BE2C (cell line): Measurements from ENCODE around the gene MAN2B2.

ENCODE experiments used
- DNase-seq: peaks from one replicate; pipeline ENCODE4 v3.0.0-alpha.2; 2020
- H3K27me3 ChIP-seq: fragments of 250-450 bp; sonication (Bioruptor Pico); 2 replicates; pipeline ENCODE4 v1.5.1; 2020; ENCODE audit warnings: mild to moderate bottlenecking
- H3K36me3 ChIP-seq: fragments of 250-450 bp; sonication (Bioruptor Pico); 2 replicates; pipeline ENCODE4 v1.5.1; 2020; ENCODE audit warnings: mild to moderate bottlenecking
- H3K4me1 ChIP-seq: fragments of 250-450 bp; sonication (Bioruptor Pico); 2 replicates; pipeline ENCODE4 v1.5.1; 2020
- H3K4me3 ChIP-seq: 2 replicates; pipeline ENCODE4 v1.5.1; 2011; ENCODE audit warnings: low read depth, low read length
- H3K9me3 ChIP-seq: fragments of 250-450 bp; sonication (Bioruptor Pico); 2 replicates; pipeline ENCODE4 v1.5.1; 2020
- TF ChIP-seq, protein P1 (sequence below): IDR thresholded peaks from 2 replicates; pipeline ENCODE4 v1.5.1; 2012; ENCODE audit warnings: mild to moderate bottlenecking, low read depth, low read length

The MAN2B2 gene

GRCh38 chr4:6610856-6611430 is 36.0 kb downstream of the MAN2B2 start:
- DNase-seq, result no peak
- TF ChIP-seq, protein P1, sequence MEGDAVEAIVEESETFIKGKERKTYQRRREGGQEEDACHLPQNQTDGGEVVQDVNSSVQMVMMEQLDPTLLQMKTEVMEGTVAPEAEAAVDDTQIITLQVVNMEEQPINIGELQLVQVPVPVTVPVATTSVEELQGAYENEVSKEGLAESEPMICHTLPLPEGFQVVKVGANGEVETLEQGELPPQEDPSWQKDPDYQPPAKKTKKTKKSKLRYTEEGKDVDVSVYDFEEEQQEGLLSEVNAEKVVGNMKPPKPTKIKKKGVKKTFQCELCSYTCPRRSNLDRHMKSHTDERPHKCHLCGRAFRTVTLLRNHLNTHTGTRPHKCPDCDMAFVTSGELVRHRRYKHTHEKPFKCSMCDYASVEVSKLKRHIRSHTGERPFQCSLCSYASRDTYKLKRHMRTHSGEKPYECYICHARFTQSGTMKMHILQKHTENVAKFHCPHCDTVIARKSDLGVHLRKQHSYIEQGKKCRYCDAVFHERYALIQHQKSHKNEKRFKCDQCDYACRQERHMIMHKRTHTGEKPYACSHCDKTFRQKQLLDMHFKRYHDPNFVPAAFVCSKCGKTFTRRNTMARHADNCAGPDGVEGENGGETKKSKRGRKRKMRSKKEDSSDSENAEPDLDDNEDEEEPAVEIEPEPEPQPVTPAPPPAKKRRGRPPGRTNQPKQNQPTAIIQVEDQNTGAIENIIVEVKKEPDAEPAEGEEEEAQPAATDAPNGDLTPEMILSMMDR, result no peak
- Histone ChIP-seq H3K4me1 (no peaks in the 10 kb centered on the region), H3K27me3 (no peaks in the 10 kb centered on the region), H3K4me3 (no peak overlapping the region), H3K9me3 (no peaks in the 10 kb centered on the region; the same call in 1 of the 2 replicates), H3K36me3 (no peaks in the 10 kb centered on the region)

GRCh38 chr4:6612961-6613675 is 38.1 kb downstream of the MAN2B2 start:
- H3K9me3 ChIP-seq, result no peaks in the 10 kb centered on the region; the same call in 1 of the 2 replicates
- DNase-seq, result no peak
- H3K4me1 ChIP-seq, result no peaks in the 10 kb centered on the region
- no peaks in the 10 kb centered on the region for H3K27me3 ChIP-seq
- TF ChIP-seq, protein P1, result no peak
- H3K4me3 ChIP-seq, result no peak overlapping the region
- H3K36me3 ChIP-seq, result no peaks in the 10 kb centered on the region

DNA sequence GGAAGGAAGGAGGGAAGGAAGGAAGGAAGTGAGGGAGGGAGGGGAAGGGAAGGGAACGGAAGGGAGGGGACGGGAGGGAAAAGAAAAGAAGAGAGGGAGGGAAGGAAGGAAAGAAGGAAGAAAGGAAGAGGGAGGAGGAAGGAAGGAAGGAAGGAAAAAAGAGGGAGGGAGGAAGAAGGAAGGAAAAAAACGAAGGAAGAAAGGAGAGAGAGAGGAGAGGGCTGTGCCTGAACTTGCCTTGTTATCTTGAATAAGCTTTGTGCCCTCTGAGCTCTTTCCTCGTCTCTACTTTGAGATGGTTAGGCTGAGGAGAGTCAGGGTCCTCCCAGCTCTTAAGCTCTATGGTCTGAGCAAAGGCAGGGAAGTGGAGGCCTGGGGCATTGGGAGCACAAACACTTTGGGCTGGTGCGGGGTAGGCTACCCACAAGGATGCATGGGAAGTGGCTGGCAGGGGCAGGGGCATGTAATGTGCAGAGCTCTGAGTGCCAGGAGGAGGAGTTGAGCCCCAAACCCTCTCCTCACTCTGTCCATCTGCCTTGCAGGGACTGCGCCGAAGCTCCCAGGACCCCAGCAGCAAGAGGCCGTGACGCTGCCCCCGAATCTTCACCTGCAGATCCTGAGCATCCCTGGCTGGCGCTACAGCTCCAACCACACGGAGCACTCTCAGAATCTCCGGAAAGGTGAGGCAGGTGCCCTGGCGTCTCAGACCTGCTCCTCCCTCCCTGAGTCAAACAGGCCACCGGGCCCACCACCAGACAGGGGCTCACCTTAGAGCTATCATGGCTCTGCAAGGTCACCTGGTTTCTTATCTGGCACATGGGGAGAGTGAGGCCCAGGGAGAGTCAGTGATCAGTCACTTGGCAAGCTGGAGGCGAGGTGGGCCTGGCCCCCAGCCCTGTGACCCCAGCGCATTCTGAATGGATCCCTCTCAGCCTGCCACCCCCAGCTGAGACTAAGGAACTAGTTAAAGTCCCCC is 39.0 kb downstream of the MAN2B2 start:
- Histone ChIP-seq H3K4me3 (no peak overlapping the region), H3K27me3 (no peaks in the 10 kb centered on the region), H3K36me3 (no peaks in the 10 kb centered on the region), H3K4me1 (no peaks in the 10 kb centered on the region), H3K9me3 (no peaks in the 10 kb centered on the region; the same call in 1 of the 2 replicates)
- TF ChIP-seq, protein P1, result no peak
- no peak for DNase-seq

DNA sequence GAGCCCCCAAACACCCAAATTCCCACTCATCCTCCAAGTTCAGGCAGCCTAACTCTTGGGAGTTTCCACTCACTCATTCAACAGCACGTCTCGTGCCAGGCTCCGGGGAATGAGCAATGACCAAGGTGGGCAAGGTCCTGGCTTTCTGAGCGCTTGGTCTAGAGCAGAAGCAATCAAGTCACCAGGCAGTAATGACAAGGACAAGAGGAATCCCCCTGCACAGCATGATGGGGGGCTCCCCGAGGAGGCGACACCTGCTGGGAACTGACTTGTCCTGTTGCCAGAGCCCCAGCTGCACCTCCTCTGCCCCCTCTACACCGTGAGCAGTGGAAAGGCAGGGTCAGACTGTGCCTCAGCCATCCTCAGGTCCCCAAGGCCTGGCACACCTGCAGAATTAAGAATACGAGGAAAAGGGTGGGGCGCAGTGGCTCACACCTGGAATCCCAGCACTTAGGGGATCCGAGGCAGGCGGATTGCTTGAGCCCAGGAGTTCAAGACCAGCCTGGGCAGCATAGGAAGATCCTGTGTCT is 39.8 kb downstream of the MAN2B2 start:
- H3K36me3 ChIP-seq, result no peaks in the 10 kb centered on the region
- DNase-seq, result no peak
- no peaks in the 10 kb centered on the region; the same call in 1 of the 2 replicates for H3K9me3 ChIP-seq
- H3K4me1 ChIP-seq, result no peaks in the 10 kb centered on the region
- TF ChIP-seq, protein P1, result no peak
- H3K27me3 ChIP-seq, result no peaks in the 10 kb centered on the region
- no peak overlapping the region for H3K4me3 ChIP-seq

- no peaks in the 10 kb centered on the region for H3K36me3 ChIP-seq
- TF ChIP-seq, protein P1, result no peak
- no peak overlapping the region for H3K4me3 ChIP-seq
- no peaks in the 10 kb centered on the region; the same call in 1 of the 2 replicates for H3K9me3 ChIP-seq
- no peaks in the 10 kb centered on the region for H3K4me1 ChIP-seq
- DNase-seq, result no peak
- H3K27me3 ChIP-seq, result no peaks in the 10 kb centered on the region
Observed at GRCh38 chr4:6616087-6616995, 41.4 kb downstream of the MAN2B2 start.
